Kidney capillary endothelial cell (primary cell): ENCODE measurements around the gene RNF166.
A peak's percentile ranks its signal among the peaks of the same experiment; 100 is the strongest.

Experiments
- DNase-seq: peaks from one replicate; pipeline ENCODE4 v3.0.0-alpha.2; 2018; ENCODE audit warnings: low spot score

Gene RNF166

DNA sequence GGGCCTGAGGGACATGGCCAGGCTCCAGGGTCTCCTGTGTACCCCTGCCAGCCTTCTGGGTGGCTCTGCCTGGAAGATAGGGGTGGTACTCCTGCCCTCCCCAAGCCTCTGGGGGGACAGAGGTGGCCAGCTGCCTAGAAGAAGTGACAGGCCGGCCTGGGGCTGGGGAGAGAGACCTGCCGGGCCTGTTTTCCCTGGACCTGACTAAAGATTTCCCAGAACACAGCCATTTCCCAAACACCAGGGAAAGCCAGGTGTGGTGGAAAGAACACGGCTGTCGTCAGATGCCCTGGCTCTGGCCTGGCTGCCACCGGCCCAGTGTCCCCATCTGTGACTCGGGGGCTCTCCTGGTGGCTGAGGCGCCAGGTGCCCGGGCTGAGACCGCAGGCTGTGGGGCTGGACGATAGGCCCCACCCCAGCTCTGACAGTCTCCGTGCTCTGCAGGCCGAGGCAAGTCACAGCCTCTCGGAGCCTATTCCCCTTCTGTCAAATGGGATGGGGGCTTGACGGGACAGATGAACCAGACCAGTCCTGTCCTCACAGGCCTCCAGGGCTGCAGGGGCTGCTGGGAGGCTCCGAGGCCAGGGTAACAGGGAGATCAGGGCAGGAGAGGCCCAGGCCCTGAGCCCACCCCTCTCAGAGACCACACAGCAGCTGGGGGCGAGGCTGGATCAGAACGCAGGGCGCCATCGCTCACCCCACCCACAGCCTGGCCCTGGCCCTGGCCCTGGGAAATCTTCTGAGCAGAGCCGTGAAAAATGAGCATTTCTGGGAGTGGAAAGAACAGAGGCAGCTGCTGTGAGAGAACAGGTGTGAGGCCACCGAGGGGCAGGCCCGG lies 33.1 kb upstream of the RNF166 start:
- no peak for DNase-seq

GRCh38 chr16:88738151-88739084 lies 32.2 kb upstream of the RNF166 start:
- no peak for DNase-seq

GRCh38 chr16:88737298-88738150 lies 31.3 kb upstream of the RNF166 start:
- DNase-seq: peak; percentile 59

DNA sequence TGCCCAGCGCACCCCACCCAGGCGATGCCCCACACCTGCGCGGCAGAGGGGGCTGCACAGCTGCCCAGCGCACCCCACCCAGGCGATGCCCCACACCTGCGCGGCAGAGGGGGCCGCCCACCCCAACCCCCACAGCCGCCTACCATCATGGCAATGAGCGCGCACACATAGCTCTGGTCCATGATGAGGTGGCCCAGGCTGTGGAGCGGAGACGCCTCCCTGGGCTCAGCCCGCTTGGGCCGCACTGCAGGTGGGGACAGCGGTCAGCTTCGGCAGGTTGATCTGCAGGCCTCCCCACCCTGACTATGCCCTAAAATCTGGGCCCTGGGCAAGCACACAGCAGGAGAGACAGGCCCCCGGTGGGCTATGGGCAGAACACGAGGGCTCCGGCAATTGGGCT lies 30.3 kb upstream of the RNF166 start:
- DNase-seq: no peak

- no peak for DNase-seq
Measured at GRCh38 chr16:88736088-88736487, 29.9 kb upstream of the RNF166 start.

GRCh38 chr16:88735616-88736015 lies 29.4 kb upstream of the RNF166 start:
- DNase-seq: no peak

DNA sequence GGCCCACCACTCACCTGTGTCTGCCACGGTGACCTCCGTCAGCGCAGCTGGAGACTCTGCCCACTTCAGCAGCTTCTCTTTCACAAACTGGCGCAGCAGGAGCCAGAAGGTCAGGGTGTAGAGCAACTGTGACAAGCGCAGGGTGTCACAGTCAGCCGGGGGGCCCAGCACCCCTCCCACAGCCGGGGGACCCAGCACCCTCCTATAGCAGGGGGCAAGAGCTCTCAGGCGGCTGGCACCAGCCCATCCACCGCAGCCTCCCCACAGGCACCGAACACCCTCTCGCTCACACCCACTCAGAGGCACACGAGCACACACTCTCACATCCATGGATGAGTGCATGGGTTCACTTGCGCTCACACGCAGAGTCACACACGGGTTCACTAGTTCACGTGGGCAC lies 28.9 kb upstream of the RNF166 start:
- no peak for DNase-seq

- no peak for DNase-seq
Measured at GRCh38 chr16:88734361-88734728, 28.1 kb upstream of the RNF166 start.

DNA sequence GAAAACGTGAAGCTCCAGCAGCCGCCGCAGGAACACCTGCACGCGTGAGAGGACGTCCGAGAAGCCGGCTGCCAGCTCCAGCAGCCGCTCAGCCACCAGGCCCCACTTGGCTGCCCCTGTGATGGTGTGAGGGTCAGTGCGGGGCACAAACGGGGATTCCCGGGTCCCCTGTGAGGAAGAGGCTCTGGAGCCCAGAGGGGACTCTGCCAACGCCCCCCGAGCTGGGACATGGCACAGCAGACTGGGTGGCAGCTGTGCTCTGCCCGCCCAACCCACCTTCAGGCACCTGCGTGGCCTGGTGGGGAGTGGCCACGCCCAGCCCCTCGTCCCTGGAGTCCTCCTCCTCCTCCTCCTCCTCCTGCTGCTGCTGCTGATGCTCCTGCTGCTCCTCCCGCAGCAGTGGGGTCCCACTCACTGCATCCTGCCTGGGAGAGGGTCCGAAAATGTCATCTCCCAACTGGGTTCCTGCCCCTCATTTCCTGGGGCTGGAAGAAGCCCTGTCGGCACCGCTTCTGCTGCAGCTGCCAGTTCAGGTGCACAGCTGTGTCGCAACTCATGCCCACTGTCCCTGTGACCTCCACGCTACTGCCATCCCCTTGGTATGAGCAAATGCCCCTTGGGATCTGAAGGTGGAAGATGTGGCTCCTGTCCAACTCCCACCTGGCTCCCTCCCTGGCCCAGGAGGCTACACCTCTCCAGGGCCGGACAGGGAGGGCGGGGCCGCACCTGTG lies 27.6 kb upstream of the RNF166 start:
- DNase-seq: no peak

DNA sequence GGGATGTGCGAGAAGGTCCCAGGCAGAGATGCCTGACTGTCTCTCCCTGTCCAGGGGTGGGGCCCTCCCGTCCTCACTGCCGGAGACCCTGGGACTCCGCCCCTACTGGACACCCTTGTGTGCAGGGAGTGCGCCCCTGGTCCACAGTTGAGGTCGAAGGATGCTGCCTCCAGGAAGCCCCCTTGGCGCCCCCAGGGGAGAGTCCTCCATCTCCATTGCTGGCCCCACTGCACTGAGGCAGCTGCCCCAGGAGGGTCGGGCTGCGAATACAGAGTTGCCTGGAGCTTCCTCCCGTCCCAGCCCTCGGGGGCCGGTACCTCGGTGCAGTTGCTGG lies 26.7 kb upstream of the RNF166 start:
- no peak for DNase-seq

DNA sequence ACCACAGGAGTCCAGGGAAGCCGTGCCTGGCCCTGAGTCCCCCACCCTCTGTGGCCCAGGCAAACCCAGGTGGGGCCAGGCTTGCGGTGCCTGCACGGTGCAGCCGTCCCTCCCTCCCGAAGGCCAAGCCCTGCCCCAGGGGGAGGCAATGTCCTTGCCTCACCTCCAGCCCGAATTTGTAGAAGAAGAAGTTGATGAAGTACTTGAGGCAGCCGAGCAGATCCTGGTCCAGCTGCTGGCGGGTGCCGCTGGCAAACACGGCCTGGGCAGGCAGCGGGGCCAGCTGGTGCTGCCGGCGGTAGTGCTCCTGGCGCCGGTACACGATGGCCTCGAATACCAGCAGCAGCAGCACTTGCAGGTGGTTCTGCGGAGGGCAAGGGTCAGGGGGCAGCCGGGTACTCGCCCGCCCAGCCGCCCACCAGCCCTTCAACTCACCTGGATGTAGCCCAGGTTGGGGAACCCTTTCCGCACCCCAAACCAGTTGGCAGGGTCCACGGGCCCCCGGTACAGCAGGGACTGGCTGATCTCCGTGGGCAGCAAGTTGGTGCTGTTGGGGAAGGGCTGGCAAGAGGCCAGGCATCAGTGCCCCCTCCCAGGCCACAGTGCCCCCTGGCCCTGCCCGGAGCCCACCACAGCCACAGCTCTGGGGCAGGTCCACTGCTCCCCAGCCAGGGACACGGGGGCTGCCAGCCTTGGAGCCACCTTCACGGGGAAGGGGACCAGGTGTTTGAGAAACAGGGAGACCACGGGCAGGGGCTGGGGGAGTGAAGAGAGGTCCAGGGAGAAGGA lies 26.2 kb upstream of the RNF166 start:
- DNase-seq: no peak

DNA sequence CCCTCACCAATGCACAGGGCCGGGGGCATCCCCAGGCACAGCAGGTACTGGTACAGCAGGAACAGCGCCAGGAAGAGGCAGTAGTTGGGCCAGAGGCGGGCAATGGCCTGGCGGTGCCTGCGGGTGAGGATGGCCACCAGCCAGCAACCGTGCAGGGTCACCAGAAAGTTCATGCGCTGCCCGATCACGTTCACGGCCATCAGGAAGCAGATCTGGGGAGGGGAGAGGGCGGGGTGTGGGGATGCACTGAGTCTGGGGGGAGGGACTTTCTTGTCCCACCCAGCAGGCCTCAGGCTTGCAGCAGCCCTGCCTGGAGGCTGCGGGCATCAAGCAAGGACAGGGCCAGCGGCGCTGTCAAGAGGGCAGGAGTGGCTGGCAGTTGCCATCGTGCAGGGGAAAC lies 25.5 kb upstream of the RNF166 start:
- no peak for DNase-seq

DNA sequence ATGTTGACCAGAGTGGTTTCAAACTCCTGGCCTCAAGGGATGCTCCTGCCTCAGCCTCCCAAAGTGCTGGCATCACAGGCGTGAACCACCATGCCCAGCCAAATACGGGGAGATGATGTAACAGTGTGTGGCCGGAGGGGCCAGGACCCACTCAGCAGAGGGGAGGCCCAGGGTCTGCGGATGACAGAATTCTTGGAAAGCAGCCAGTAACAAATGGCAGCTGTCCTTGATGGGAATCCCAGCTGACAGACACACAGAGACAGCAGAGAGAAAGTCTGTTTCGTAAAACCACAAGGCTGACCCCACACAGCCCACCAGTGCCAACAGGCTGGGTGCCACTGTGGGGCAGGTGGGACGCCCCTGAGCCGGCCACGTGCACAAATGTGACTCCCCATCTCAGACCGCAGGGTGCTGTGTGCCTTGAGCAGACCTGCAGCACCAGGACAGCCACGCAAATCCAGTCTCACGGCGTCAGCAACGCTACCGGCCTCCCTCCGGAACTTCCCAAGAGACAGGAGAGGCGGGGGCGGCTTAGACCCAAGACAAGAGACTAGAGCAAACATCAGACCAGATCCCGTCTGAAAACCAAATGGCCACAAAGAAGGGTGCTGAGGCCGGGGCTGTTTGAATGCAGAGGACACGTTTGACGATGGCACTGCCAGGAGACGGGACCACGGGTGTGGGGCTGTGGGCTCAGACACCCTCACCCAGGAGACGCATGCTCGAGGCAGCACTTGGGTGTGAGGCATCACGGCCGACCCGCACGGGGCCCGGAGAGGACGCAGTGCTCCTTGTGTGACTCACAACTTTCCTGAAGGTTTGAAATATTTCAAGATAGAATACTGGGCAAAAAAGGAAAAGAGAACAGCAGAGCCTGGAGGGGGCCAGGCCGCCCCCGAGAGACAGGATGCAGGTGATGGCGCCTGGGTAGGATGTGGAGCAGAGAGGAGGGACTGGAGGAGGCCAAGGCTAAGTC lies 24.7 kb upstream of the RNF166 start:
- DNase-seq: no peak

- no peak for DNase-seq
Measured at GRCh38 chr16:88727871-88728270, 21.7 kb upstream of the RNF166 start.

DNA sequence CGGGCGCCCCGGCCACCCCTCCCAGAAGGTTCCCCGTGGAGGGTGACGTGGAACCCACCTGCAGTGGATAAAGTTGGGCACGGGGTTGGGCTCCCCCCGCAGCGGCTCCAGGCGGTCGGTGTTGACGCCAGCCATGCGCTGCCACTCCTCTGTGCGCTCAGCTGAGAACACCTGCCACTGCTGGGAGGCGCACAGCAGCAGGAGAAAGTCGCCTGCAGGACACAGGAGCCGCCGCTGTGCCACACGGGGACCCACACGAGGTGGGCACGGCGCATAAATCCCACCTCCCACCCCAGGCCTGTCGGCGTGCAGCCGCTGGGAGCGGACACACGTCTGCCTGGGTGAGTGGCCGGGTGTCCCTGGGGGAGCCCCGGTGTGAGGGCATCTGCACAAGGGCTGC lies 20.8 kb upstream of the RNF166 start:
- no peak for DNase-seq

- no peak for DNase-seq
Measured at GRCh38 chr16:88726408-88726749, 20.2 kb upstream of the RNF166 start.

GRCh38 chr16:88725609-88726407 lies 19.6 kb upstream of the RNF166 start:
- DNase-seq: no peak

DNA sequence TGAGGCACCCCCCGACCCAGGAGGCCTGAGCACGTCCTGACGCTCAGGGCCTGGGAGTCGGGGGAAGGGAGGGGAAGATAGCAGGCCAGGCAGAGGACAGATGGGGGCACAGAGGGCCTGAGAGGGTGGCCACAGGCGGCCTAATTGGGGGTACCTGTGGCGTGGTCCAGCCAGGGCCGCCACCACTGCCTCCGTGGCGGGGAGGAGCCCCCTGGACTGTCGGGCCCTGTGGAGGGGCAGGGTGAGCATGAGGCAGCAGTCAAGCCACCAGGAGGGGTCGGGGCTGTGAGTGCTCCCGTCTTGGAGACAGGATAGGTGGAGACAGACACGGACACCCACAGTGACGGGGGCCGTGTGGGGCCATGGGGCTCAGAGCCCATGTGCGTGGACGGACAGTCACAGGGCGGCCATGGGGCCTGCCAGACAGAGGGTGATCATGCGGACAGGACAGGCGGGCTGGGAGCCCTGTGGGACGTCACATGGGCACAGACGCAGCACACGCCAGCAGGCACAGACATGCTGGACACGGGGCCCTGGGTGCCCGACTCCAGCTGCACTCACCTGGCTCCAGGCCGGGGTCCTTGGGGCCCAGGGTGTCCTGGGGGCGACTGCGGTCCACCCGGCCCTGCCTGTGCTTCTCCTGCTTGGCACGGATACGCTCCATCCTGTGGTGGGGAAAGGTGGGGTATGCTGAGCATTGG lies 18.8 kb upstream of the RNF166 start:
- no peak for DNase-seq
